Coronary artery (tissue), 2 donors: ENCODE data around the gene DCAF15.

Source experiments
- DNase-seq: peaks from one replicate; pipeline ENCODE4 v3.0.0-alpha.2; 2017; ENCODE audit warnings: low spot score
- H3K27ac ChIP-seq, 2 donors: fragments of 200-600 bp; sonication (generic); one replicate each; pipeline ENCODE4 v1.5.1; 2016 to 2019
- H3K4me3 ChIP-seq: fragments of 200-600 bp; sonication (generic); 2 replicates; pipeline ENCODE4 v1.5.1; 2016; ENCODE audit warnings: mild to moderate bottlenecking, moderate library complexity
- TF ChIP-seq, protein P1 (sequence below): fragments of 200-600 bp; sonication (generic); IDR thresholded peaks from one replicate; pipeline ENCODE4 v1.5.1; 2019; ENCODE audit warnings: antibody characterized with exemption

Gene DCAF15

DNA sequence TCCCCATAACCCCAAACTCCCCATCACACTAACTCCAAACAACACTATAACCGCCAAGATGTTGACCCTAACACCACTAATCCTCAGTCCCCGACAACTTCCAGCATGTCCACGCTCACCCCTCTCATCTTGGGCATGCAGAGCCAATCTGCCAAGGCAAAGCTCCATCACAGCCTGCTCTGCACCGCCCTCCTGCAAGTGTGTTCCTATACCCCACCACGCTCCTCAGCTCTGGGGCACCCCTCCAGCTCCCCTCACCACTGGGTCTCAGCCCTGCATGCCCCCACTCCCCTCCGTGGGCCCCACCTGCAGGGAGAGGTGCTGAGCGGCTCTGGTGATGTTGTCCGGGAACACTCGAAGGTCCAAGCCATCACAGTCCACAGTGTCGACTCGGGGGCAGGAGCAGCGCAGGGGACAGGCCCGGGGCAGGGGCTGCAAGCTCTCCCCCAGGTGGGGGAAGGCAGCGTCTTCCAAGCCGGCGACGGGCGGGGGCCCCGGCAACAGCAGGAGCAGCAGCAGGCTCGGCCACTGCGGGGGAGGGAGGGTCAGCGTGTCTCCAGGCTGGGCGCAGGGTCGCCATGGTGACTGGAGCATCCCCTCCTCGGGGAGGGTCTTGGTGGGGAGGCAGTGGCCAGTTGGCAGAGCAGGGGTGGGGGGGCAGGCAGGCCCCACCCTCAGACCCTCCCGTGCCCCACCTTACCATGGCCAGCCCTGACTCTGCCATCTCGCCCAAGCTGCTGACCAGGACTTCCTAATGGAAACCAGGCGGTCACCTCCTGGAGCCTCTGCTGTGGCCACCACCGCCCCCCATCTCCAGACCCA is 14.6 kb upstream of the DCAF15 start:
- no peak for DNase-seq
- TF ChIP-seq, protein P1, sequence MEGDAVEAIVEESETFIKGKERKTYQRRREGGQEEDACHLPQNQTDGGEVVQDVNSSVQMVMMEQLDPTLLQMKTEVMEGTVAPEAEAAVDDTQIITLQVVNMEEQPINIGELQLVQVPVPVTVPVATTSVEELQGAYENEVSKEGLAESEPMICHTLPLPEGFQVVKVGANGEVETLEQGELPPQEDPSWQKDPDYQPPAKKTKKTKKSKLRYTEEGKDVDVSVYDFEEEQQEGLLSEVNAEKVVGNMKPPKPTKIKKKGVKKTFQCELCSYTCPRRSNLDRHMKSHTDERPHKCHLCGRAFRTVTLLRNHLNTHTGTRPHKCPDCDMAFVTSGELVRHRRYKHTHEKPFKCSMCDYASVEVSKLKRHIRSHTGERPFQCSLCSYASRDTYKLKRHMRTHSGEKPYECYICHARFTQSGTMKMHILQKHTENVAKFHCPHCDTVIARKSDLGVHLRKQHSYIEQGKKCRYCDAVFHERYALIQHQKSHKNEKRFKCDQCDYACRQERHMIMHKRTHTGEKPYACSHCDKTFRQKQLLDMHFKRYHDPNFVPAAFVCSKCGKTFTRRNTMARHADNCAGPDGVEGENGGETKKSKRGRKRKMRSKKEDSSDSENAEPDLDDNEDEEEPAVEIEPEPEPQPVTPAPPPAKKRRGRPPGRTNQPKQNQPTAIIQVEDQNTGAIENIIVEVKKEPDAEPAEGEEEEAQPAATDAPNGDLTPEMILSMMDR: no peak
- peak overlapping the region; percentile 13 to 68 for H3K27ac ChIP-seq
- peak overlapping the region; percentile 64 for H3K4me3 ChIP-seq

DNA sequence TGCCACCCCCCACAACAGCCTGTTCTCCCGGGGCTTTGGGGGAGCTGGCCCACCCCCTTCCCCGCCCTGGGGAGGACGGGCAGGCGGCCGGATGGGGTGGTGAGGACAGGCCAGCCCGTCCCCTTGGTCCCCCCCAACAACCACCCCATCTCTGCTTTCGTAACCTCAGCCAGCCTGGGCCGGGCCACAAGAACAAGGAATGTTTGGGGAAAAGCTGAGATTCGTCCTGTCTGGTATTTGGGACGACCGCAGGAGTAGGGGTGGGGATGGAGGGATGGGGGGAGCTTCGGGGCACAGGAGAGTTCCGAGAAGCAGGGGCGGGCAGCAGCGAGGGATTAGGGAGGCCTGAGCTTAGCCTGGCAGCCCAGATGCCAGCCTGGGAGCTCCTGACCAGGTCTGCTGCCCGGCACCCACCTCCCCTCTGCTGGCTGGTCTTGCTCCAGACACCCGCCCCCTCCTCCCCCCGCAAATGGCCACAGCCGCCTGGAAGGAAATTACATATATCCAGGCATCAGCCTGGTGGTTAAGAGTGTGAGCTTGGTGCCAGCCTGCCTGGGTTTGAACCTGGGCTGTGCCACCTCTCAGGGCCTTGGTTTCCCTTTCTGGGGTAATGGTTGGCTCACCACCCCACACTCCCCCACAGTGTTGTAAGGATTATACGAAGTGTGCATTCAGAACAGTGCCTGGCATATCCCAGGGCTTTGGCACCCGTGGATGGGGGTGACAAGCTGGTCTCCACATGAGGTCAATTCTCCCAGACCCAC is 13.8 kb upstream of the DCAF15 start, which contains the start of gene PODNL1:
PODNL1 (minus strand) TSS at position 117 of the 764 bp plus-strand sequence. CDS start 236 bp downstream, outside the sequence.
- H3K4me3 ChIP-seq: peak within 1 kb of the TSS; percentile 64
- H3K27ac ChIP-seq: peak within 1 kb of the TSS; percentile 13 to 68
- no peak for DNase-seq
- TF ChIP-seq, protein P1: no peak

DNA sequence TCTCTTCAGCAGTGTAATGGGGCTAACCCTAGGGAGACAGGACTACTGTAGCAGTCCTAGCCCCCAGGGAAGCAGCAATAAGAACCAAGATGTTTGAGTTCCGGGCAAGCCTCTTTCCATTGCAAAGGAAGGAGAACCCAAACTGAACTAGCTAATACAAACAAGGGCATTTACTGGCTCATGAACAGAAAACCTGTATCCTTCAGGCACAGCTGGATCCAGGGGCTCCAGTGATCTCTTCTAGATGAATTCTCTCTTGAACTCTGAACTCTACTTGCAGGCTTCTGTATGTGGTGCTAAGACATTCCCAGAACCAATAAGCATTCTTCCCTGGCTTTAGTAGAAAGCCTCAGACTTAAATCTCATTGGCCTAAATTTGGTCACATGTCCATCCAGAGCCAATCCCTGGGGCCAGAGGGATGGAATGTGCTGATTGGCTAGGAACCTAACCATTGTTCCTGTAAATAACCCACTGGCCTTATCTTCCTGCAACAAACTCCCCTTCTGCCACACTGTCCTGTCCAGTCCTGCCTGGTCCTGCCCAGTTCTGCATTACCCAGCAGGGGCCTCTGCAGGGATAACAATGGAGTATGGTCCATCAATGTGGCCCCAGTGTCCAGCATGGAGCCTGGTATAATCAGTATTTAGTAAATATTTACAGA is 10.2 kb upstream of the DCAF15 start:
- TF ChIP-seq, protein P1: no peak
- no peak overlapping the region for H3K27ac ChIP-seq
- DNase-seq: no peak
- H3K4me3 ChIP-seq: no peak overlapping the region

DNA sequence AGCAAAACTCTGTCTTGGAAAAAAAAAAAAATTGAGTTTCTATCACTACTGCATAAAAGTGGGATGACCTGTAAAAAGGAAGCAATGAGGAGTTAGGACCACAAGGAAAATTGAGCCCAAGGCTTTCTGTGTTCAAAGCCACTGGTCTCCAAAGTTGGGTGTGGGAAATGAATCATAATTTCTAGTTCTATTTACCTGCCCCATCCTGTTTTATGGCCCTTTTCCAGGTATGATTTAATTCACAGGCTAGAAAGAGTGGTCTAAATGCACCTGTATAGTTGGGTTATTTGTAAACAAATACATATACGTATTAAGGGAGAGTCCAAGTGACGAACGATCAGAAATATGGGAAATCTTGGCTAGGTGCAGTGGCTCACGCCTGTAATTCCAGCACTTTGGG is 5.9 kb upstream of the DCAF15 start:
- no peak for DNase-seq
- no peak overlapping the region for H3K4me3 ChIP-seq
- TF ChIP-seq, protein P1: no peak
- H3K27ac ChIP-seq: no peak overlapping the region

GRCh38 chr19:13951043-13951442 is 1.3 kb upstream of the DCAF15 start:
- DNase-seq: no peak
- Histone ChIP-seq H3K27ac (no peak overlapping the region), H3K4me3 (no peak overlapping the region)
- TF ChIP-seq, protein P1: no peak

- no peak for DNase-seq
- Histone ChIP-seq H3K27ac (no peak overlapping the region), H3K4me3 (peak overlapping the region; percentile 99)
- TF ChIP-seq, protein P1: no peak
Measured at GRCh38 chr19:13951799-13952153, 533 bp upstream of the DCAF15 start.
